OCI-M2 (cell line): Measurements from ENCODE around the gene TEDC2.
"Not testable (repeated sequence)": the region's sequence is repeated elsewhere in the genome, so short reads cannot be mapped to it uniquely, and the experiment has no call there.

Source experiments
- DNase-seq: peaks from one replicate; lab custom pipeline; 2025; ENCODE audit not compliant: unreplicated experiment; lab: John Stamatoyannopoulos, UW

TEDC2 gene

GRCh38 chr16:2437032-2437790 is 22.7 kb upstream of the TEDC2 start:
- DNase-seq = no peak

DNA sequence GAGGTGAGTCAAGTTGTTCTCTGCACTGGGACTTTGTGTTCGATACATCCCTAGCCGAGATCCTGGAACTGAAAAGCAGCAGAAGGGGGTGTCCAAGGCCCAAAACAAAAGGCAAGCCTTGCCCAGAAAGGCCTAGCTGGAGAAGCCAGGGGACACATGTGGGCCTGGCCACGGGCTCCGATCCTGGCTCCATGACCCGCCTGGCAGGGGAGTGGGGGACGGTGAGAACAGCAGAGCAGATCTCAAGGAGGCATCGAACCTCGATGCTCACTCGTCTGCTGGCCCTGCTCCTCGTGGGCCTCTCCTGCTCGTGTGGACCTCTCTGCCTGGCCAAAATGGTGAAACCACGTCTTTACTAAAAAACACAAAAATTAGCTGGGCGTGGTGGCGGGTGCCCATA is 21.8 kb upstream of the TEDC2 start:
- no peak for DNase-seq

- no peak for DNase-seq
Measured at GRCh38 chr16:2439598-2439997, 20.3 kb upstream of the TEDC2 start.

- DNase-seq = not testable (repeated sequence)
Measured at GRCh38 chr16:2441143-2441804, 18.6 kb upstream of the TEDC2 start.

GRCh38 chr16:2443555-2443954 is 16.4 kb upstream of the TEDC2 start:
- DNase-seq = no peak

GRCh38 chr16:2447920-2448583 is 11.9 kb upstream of the TEDC2 start:
- no peak for DNase-seq

- no peak for DNase-seq
Measured at GRCh38 chr16:2449118-2449517, 10.8 kb upstream of the TEDC2 start.

DNA sequence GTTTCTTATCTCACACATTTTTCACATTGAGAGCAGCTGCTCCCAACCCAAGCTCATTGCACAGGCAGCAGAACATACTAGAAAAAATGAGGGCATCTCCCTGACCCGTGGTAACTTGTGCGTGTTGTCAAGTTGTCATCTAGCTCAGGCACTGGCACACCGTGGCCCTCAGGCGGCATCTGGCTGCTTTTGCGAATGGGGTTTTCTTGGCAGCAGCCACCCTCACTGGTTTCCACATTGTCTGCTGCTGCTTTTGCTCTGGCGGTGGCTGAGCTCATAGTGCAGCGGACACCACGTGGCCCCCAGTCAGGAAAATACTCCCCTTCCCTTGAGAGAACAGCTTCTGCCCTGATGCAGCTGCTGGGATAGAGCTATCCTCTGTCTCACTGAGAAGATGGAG is 9.4 kb upstream of the TEDC2 start:
- no peak for DNase-seq

DNA sequence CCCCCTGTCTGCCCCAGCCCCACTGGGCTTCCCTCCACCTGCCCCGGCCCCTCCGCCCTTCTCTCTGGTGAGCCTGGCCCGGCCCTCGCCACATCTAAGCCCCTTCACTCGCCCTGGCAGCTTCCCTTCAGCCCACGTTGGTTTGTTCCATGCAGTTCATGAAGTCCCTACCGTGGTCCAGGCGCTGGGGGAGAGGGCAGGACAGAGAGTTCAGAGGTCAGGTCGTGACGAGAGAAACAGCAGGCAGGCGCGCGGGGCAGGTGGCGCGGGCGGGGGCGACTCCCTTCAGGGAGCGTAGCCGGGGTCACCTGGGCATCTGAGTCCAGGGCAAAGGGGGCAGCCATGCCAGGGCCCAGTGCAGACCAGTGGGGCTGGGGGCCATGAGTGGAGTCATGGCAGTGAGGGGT is 8.9 kb upstream of the TEDC2 start:
- DNase-seq = no peak

GRCh38 chr16:2451851-2452320 is 8.0 kb upstream of the TEDC2 start:
- no peak for DNase-seq

GRCh38 chr16:2452650-2453049 is 7.3 kb upstream of the TEDC2 start:
- no peak for DNase-seq

GRCh38 chr16:2455081-2455845 is 4.6 kb upstream of the TEDC2 start:
- no peak for DNase-seq

- DNase-seq = no peak
Measured at GRCh38 chr16:2456551-2457153, 3.3 kb upstream of the TEDC2 start.

DNA sequence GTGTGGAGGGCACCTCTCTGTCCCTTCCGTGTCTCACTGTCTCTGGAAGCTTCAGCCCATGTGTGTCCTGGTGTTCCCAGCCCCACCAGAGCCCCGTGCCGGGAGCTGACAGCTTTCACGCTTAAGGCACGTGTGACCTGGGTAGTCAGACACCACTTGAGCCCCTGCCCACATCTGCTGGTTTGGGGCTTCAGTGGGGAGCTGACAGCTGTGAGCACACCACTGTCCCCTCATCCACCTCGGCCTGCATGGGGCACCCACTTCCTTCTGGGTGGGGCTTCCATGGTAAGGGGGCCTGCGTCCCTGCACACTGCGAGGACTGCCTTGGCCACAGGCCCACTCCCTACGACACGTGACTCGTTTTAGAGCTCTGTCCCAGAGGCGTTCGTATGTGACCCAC is 2.6 kb upstream of the TEDC2 start:
- no peak for DNase-seq

GRCh38 chr16:2457946-2458345 is 2.0 kb upstream of the TEDC2 start:
- no peak for DNase-seq

DNA sequence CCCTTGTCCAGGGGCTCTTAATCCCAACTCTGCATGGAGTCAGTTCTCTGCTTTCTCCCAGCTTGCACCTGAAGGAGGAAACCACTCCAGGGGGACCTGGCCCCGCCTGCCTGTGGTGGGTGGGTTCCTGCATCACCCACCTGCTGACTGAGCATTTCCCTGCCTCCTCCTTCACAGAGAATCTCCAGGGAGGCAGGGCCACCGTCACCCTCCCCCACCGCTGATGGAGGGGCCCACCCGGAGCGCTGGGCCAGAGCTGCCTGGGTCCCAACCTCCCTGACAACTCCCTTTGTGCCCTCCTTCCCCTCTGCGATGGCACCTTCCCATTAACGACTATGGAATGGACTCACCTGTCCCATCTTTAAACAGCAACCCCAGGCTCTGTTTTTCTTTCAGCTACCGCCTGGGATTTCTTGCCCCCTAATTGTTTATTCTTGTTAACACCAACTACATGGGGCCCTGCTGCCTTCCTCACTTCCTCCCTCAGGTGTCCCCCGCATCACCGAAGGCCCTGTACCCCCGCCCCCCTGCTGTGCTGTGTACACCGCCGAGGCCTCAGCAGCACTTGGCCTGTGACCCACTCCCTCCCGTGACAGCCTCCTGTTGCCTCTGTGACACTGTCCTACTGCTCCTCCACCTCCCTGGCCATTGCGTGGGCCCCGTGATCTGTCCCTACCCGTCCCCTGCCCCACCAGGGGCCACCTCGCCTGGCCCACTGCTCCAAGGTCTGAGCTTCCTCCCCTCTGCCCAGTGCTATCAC is 842 bp upstream of the TEDC2 start:
- no peak for DNase-seq

- no peak for DNase-seq
Measured at GRCh38 chr16:2460391-2460713, 443 bp downstream of the TEDC2 start.

GRCh38 chr16:2460916-2461315 is 1.0 kb downstream of the TEDC2 start:
- no peak for DNase-seq

GRCh38 chr16:2462031-2462866 is 2.3 kb downstream of the TEDC2 start:
- DNase-seq = no peak
